ENCODE results near the gene ABCG5. TPM values are rescaled to one million over a fixed set of nuclear protein-coding genes. Genes with fewer than 3 reads are reported as not detected.

The ABCG5 gene
- total and polyA plus RNA-seq, 8 donors, result 0.06 TPM; not detected in 7

DNA sequence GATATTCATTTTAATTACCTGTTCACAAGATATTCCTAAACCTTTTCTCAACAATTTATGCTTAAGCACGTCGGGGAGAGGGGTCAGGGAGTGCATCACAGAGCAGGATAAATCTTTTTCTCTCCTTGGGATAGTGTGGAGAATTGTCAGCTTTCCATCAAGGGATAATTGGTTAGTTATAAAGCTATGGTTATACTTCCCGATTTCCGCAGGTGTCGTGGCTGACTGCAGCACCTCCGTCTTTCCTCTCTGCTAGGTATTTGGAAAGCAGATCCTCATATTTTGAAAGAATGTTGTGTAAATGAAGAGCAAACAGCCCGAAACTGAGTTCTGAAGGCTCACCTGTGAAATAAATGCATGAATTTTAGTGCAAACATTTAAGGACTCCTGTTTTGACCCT lies 64.0 kb downstream of the ABCG5 start:
- no peaks in the 10 kb centered on the region for H3K36me3 ChIP-seq
- H3K4me3 ChIP-seq, result peak overlapping the region; percentile 39 to 77 (median 44)
- WGBS, 2 donors, result 3 to 5% methylated on average over 7 of the region's 7 CpGs
- no peaks in the 10 kb centered on the region for H3K9me3 ChIP-seq
- no peaks in the 10 kb centered on the region for H3K27me3 ChIP-seq
- ATAC-seq, result peak in 3 of 4 donors; percentile 45 to 66 (median 49)
- H3K27ac ChIP-seq, result peak overlapping the region; percentile 58 to 93 (median 84)
- DNase-seq, result no peak
- no peak for FAIRE-seq
- H3K4me1 ChIP-seq, result no peaks in the 10 kb centered on the region
- intact Hi-C loops (cut with DNase I), result no loop called here
- TF ChIP-seq, protein P1, sequence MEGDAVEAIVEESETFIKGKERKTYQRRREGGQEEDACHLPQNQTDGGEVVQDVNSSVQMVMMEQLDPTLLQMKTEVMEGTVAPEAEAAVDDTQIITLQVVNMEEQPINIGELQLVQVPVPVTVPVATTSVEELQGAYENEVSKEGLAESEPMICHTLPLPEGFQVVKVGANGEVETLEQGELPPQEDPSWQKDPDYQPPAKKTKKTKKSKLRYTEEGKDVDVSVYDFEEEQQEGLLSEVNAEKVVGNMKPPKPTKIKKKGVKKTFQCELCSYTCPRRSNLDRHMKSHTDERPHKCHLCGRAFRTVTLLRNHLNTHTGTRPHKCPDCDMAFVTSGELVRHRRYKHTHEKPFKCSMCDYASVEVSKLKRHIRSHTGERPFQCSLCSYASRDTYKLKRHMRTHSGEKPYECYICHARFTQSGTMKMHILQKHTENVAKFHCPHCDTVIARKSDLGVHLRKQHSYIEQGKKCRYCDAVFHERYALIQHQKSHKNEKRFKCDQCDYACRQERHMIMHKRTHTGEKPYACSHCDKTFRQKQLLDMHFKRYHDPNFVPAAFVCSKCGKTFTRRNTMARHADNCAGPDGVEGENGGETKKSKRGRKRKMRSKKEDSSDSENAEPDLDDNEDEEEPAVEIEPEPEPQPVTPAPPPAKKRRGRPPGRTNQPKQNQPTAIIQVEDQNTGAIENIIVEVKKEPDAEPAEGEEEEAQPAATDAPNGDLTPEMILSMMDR (IDR thresholded peaks at IDR 0.05), result no peak

DNA sequence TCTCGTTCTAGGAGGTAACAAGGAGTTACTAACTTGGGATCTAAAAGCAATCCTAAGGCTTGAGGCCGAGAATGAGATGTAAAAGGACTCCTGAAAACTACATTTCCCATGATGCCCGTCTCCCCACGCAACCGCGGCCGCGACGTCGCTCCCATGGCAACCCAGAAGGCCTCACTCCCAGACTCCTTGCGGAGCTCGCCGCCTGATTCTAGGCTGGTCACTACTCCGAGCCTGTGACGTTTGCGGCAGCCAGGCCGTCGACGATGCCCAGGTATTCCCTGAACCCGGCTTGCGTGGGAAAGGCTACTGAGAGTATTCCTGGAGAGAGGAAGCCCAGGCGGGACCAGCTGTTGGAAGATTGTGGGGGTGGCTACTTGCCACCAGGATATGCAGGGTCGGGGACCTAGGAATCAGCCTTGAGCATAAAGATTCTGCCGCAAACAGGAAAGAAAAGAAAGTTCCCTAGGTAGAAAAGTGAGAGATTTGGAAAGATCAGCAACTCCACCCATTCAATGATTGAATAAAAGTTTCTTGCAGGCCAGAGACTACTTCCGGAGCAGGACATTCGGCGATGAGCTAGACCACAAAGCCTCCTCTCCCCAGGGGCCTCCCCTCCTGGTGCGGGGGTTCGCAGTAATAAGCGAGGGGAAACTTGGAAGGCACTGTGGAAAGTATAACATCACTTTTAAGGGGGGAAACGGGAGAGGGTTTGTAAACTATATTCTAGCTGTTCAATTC lies 64.6 kb downstream of the ABCG5 start, which contains the start of gene DYNC2LI1:
Gene DYNC2LI1 (plus strand): TSS at position 164 of the 738 bp plus-strand sequence. CDS start 100 bp downstream, at position 264.
- Histone ChIP-seq H3K27ac (peak within 1 kb of the TSS; percentile 58 to 93 (median 84)), H3K27me3 (no peaks in the 10 kb centered on the region), H3K36me3 (no peaks in the 10 kb centered on the region), H3K4me1 (no peaks in the 10 kb centered on the region), H3K4me3 (peak within 1 kb of the TSS; percentile 39 to 77 (median 44)), H3K9me3 (no peaks in the 10 kb centered on the region)
- peak; percentile 29 for FAIRE-seq
- intact Hi-C loops (cut with DNase I), result no loop called here
- WGBS, 2 donors, result 0% methylated on average over 31 of the region's 31 CpGs
- DNase-seq, result peak; percentile 83 to 96 (median 92)
- ATAC-seq, result peak; percentile 99 to 100 (median 100)
- TF ChIP-seq, protein P1 (IDR thresholded peaks at IDR 0.05), result no peak

DNA sequence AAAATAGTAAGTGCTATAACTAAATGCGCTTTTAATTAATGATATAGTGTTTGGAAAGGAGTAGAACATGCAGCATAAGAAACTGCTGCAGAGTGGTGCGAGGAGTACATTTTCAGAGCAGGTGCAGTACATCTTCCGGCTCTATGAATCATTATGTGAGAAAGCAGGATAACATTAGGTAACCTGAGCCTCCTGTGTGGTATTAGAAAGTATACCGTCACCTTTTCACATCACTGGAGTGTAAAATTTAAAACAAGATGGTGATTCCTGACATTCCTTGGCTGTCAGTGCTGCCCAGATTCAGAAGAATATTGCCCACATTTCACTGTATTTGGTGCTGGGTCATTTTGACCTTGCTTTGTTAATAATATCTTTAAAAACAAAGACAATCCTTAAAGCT lies 72.6 kb downstream of the ABCG5 start:
- Histone ChIP-seq H3K36me3 (no peaks in the 10 kb centered on the region), H3K4me3 (no peak overlapping the region), H3K27ac (no peak overlapping the region), H3K27me3 (no peaks in the 10 kb centered on the region), H3K9me3 (no peaks in the 10 kb centered on the region), H3K4me1 (no peaks in the 10 kb centered on the region)
- DNase-seq, result no peak
- intact Hi-C loops (cut with DNase I), result no loop called here
- no peak for FAIRE-seq
- TF ChIP-seq, protein P1 (IDR thresholded peaks at IDR 0.05), result no peak
- ATAC-seq, result peak in 1 of 4 donors; percentile 14
- WGBS, 2 donors, result 82 to 93% methylated on average over 4 of the region's 4 CpGs

DNA sequence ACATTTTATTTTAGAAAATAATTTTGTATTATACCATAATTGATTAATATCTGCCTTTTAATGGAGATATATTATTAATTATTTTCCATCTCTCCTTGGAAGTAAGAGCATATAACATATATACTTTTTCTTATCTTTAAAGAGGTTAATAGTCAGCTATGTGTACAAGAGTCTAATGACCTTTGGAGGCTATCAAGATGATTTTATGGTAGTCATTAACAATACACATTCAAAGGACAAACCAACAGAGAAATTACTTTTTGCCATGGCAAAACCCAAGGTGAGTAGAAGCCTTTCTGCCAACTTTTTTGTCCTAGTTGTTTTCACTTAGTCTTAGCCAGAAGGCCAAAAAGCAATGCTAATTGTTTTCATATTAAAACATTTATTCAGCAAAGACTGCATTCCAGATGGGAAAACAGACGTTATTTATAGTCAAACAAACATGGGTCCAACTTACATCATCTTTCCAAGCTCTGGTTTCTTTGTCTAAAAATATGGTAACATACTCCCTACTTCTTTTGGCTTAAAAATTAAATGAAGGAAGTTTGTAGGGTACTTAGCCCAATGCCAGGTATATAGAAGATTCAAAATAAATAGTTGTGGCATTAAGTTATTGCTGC lies 74.4 kb downstream of the ABCG5 start:
- FAIRE-seq (no peak), ATAC-seq (no peak), DNase-seq (no peak)
- no peaks in the 10 kb centered on the region for H3K4me1 ChIP-seq
- H3K27me3 ChIP-seq, result no peaks in the 10 kb centered on the region
- no peak overlapping the region for H3K27ac ChIP-seq
- intact Hi-C loops (cut with DNase I), result no loop called here
- TF ChIP-seq, protein P1 (IDR thresholded peaks at IDR 0.05), result no peak
- H3K9me3 ChIP-seq, result no peaks in the 10 kb centered on the region
- no peaks in the 10 kb centered on the region for H3K36me3 ChIP-seq
- H3K4me3 ChIP-seq, result no peak overlapping the region
- WGBS, 2 donors, result 8 to 13% methylated on average over 1 of the region's 1 CpG

DNA sequence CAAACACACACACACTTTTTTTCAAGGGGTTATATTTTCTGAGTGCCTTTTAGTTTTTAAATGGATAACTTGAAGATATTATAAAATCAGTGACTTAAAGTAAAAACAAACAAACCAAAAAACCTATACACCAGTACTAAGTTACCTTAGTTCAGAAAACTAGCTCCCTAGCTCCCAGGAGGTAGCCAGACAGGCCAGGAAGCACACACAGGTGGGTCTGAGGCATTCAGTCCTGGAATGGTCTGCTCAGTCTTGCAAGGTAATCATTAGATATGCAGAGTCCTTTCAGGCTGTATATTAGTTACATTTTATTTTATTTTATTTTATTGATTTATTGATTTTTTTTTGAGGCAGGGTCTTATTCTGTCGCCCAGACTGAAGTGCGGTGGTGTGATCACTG lies 75.5 kb downstream of the ABCG5 start:
- Histone ChIP-seq H3K36me3 (no peaks in the 10 kb centered on the region), H3K4me3 (no peak overlapping the region), H3K4me1 (no peaks in the 10 kb centered on the region), H3K27ac (no peak overlapping the region), H3K9me3 (no peaks in the 10 kb centered on the region), H3K27me3 (no peaks in the 10 kb centered on the region)
- intact Hi-C loops (cut with DNase I), result no loop called here
- ATAC-seq (peak in 1 of 4 donors; percentile 21), FAIRE-seq (no peak), DNase-seq (no peak)
- 94 to 95% methylated on average over 2 of the region's 2 CpGs for WGBS, 2 donors
- TF ChIP-seq, protein P1 (IDR thresholded peaks at IDR 0.05), result no peak
